Kidney (tissue), 14 donors: Measurements from ENCODE around the gene KRTAP24-1. TPM values are rescaled to one million over a fixed set of nuclear protein-coding genes. Genes with fewer than 3 reads are reported as not detected.
A peak's percentile ranks its signal among the peaks of the same experiment; 100 is the strongest.

Experiments
- DNase-seq, 5 donors: peaks; one replicate each; pipeline ENCODE4 v3.0.0-alpha.2; 2013 to 2020
- FAIRE-seq: peaks from 2 replicates; lab custom pipeline; 2012; peaks lifted over from hg19 to GRCh38; lab: Jason Lieb, UNC
- H3K27ac ChIP-seq, 2 donors: one replicate each; pipeline ENCODE4 v1.7.0; 2013; ENCODE audit warnings: low read depth in 2 of 2, low read length in 2 of 2, inconsistent platforms in 1 of 2
- H3K27me3 ChIP-seq: one replicate; pipeline ENCODE4 v1.7.1; 2013; ENCODE audit warnings: low read length, inconsistent platforms; ENCODE audit not compliant: control insufficient read depth, insufficient read depth
- H3K36me3 ChIP-seq, 3 donors: one replicate each; pipeline versions ENCODE4 v1.7.0 to v1.7.1; 2013; ENCODE audit warnings: low read length in 3 of 3, control low read depth in 1 of 3, inconsistent platforms in 1 of 3; ENCODE audit not compliant: insufficient read depth in 3 of 3, control insufficient read depth in 2 of 3
- H3K4me1 ChIP-seq, 3 donors: one replicate each; pipeline versions ENCODE4 v1.7.0 to v1.7.1; 2013; ENCODE audit warnings: low read length in 3 of 3, inconsistent platforms in 1 of 3, low read depth in 1 of 3; ENCODE audit not compliant: control insufficient read depth in 2 of 3, insufficient read depth in 2 of 3
- H3K4me3 ChIP-seq, 3 donors: one replicate each; pipeline versions ENCODE4 v1.7.0 to v1.8.1; 2013; ENCODE audit warnings: low read length in 3 of 3, control low read depth in 1 of 3, inconsistent platforms in 1 of 3
- H3K9ac ChIP-seq, 3 donors: one replicate each; pipeline versions ENCODE4 v1.7.0 to v1.7.1; 2013; ENCODE audit warnings: low read length in 3 of 3, control low read depth in 1 of 3, inconsistent platforms in 1 of 3
- H3K9me3 ChIP-seq, 3 donors: one replicate each; pipeline versions ENCODE4 v1.7.0 to v1.7.1; 2013; ENCODE audit warnings: low read length in 3 of 3, control low read depth in 1 of 3, inconsistent platforms in 1 of 3; ENCODE audit not compliant: control insufficient read depth in 2 of 3, insufficient read depth in 1 of 3
- CTCF ChIP-seq: IDR thresholded peaks from 3 replicates; pipeline ENCODE4 v1.5.1; 2012; ENCODE audit warnings: mild to moderate bottlenecking, moderate library complexity, borderline replicate concordance; ENCODE audit not compliant: insufficient read depth; ENCODE audit errors: extremely low read depth
- intact Hi-C: fragments of 100-400 bp; cut with DNase I; formaldehyde crosslinking; loops from one replicate; pipeline ENCODE4 v1.11.1; 2022
- polyA plus RNA-seq: library from polyadenylated mRNA; stranded (reverse); fragments of 350-450 nt; fragmentation: Illumina TruSeq; extraction: RNeasy Lipid Tissue Mini Kit (QIAGEN cat#74804); gene quantifications from one replicate; pipeline ENCODE4 v1.2.3, GENCODE V29; 2014; ENCODE audit warnings: low read depth, low replicate concordance; ENCODE audit not compliant: insufficient read depth
- total RNA-seq: library from RNA; stranded (reverse); fragmentation: NEBNext Ultra II Directional; extraction: Animal tissue kit (Norgen Biotek cat#: 25700); gene quantifications from one replicate; pipeline ENCODE4 v1.2.1, GENCODE V29; 2021
- donor health status: control.
- donor health status: control.
- donor health status: control.
- donor health status: control.
- donor health status: control.
- donor health status: DM: yes; HTN: yes; CAD: no.
- donor health status: Normal renal cell carcinoma (clear cell type).

Gene KRTAP24-1
- total and polyA plus RNA-seq, 2 donors from 2014 or later, result not detected

- Histone ChIP-seq H3K27ac (no peak overlapping the region), H3K4me3 (no peak overlapping the region), H3K4me1 (no peaks in the 10 kb centered on the region), H3K27me3 (no peaks in the 10 kb centered on the region), H3K9me3 (no peaks in the 10 kb centered on the region), H3K9ac (no peak overlapping the region), H3K36me3 (no peaks in the 10 kb centered on the region)
- TF ChIP-seq CTCF, result no peak
- intact Hi-C loops, result no loop called here
- DNase-seq (no peak), FAIRE-seq (no peak)
These were observed 12.8 kb downstream of the KRTAP24-1 start for GRCh38 chr21:30269803-30270530.

DNA sequence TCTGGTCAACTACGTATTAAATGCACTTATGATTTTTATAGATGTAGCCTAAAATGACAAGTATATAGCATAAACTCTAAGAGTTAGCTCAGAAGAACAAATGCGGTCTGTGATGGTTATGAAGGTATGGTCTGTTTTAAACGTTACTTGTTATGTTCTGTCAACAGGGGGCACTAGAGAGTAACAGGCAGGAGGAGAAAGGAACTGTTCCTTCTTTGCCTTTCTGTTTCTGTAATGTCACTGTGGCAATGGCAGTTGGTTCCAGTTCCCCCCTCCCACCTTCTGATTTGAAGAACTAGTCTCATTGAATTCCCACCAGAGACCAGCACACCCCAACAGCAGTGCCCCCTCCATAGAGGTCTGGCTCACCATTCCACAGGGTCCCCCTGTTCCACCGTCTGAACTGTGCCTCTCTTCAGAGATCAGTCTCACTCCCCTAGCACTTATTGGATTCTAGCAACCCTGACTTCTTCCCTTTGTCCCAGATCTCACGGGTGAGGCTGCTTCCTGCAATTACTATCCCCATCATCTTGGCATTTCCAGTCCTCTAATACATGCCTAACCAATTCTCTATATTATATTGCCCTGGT lies 14.0 kb downstream of the KRTAP24-1 start:
- Histone ChIP-seq H3K27ac (no peak overlapping the region), H3K9ac (no peak overlapping the region), H3K4me3 (no peak overlapping the region), H3K9me3 (no peaks in the 10 kb centered on the region), H3K36me3 (no peaks in the 10 kb centered on the region), H3K27me3 (no peaks in the 10 kb centered on the region), H3K4me1 (no peaks in the 10 kb centered on the region)
- no peak for TF ChIP-seq CTCF
- DNase-seq, result no peak
- FAIRE-seq, result no peak
- intact Hi-C loops, result no loop called here

GRCh38 chr21:30257773-30258172 lies 25.0 kb downstream of the KRTAP24-1 start:
- H3K36me3 ChIP-seq, result no peaks in the 10 kb centered on the region
- peak; percentile 35 for TF ChIP-seq CTCF
- intact Hi-C loops, result no loop called here
- H3K9me3 ChIP-seq, result no peaks in the 10 kb centered on the region
- H3K27me3 ChIP-seq, result no peaks in the 10 kb centered on the region
- FAIRE-seq, result no peak
- peak in 1 of 5 donors; percentile 27 for DNase-seq
- H3K4me3 ChIP-seq, result no peak overlapping the region
- H3K9ac ChIP-seq, result no peak overlapping the region
- H3K27ac ChIP-seq, result no peak overlapping the region
- H3K4me1 ChIP-seq, result no peaks in the 10 kb centered on the region
